Skeletal muscle tissue (tissue), 4 donors: Measurements from ENCODE around the gene DISP2. TPM values are rescaled to one million over a fixed set of nuclear protein-coding genes. Genes with fewer than 3 reads are reported as not detected.

ENCODE experiments used
- H3K27ac ChIP-seq: one replicate; pipeline ENCODE4 v1.7.0; 2013; ENCODE audit warnings: mild to moderate bottlenecking, low read depth, low read length, inconsistent platforms
- H3K27me3 ChIP-seq, 3 donors: one replicate each; pipeline ENCODE4 v1.7.0; 2013; ENCODE audit warnings: low read length in 3 of 3; ENCODE audit not compliant: control insufficient read depth in 3 of 3, insufficient read depth in 3 of 3
- H3K36me3 ChIP-seq, 3 donors: one replicate each; pipeline ENCODE4 v1.7.0; 2013; ENCODE audit warnings: low read length in 3 of 3; ENCODE audit not compliant: control insufficient read depth in 3 of 3, insufficient read depth in 3 of 3
- H3K4me1 ChIP-seq, 3 donors: one replicate each; pipeline ENCODE4 v1.7.0; 2013; ENCODE audit warnings: low read length in 3 of 3, mild to moderate bottlenecking in 3 of 3; ENCODE audit not compliant: control insufficient read depth in 3 of 3, insufficient read depth in 3 of 3
- H3K4me3 ChIP-seq, 3 donors: one replicate each; pipeline ENCODE4 v1.7.0; 2013; ENCODE audit warnings: low read length in 3 of 3
- H3K9ac ChIP-seq, 3 donors: one replicate each; pipeline ENCODE4 v1.7.0; 2013; ENCODE audit warnings: low read length in 3 of 3, mild to moderate bottlenecking in 3 of 3, moderate library complexity in 2 of 3, low read depth in 1 of 3
- H3K9me3 ChIP-seq, 3 donors: one replicate each; pipeline ENCODE4 v1.7.0; 2013; ENCODE audit warnings: low read length in 3 of 3; ENCODE audit not compliant: control insufficient read depth in 3 of 3
- total RNA-seq: library from RNA; depleted of rRNA; stranded (reverse); fragments of >200 nt; gene quantifications from one replicate; pipeline ENCODE4 v1.2.3, GENCODE V29; 2014
- donor health status: Osteomylitis.

Gene DISP2
- total RNA-seq, 1 donor from 2014 or later, result under 0.01 TPM

- H3K36me3 ChIP-seq, result peaks cover 10 to 12% (median 11%) of the 10 kb centered on the region in 3 donors
- peak within 1 kb of the TSS; percentile 11 for H3K27ac ChIP-seq
- peaks cover 16 to 24% (median 16%) of the 10 kb centered on the region in 3 donors for H3K4me1 ChIP-seq
- H3K9me3 ChIP-seq, result no peaks in the 10 kb centered on the region
- peak within 1 kb of the TSS; percentile 84 to 93 (median 89) for H3K4me3 ChIP-seq
- H3K9ac ChIP-seq, result peak within 1 kb of the TSS; percentile 88 to 93 (median 91)
- no peaks in the 10 kb centered on the region for H3K27me3 ChIP-seq
Observed at GRCh38 chr15:40382580-40383456, 24.8 kb downstream of the DISP2 start, which contains the start of gene KNSTRN. Gene KNSTRN (plus strand): TSS chr15:40382721. CDS start chr15:40382836, 115 bp downstream.

- no peaks in the 10 kb centered on the region for H3K27me3 ChIP-seq
- no peaks in the 10 kb centered on the region for H3K9me3 ChIP-seq
- H3K9ac ChIP-seq, result no peak overlapping the region
- H3K4me3 ChIP-seq, result no peak overlapping the region
- H3K27ac ChIP-seq, result no peak overlapping the region
- peaks cover 10 to 28% (median 21%) of the 10 kb centered on the region in 3 donors for H3K36me3 ChIP-seq
- peaks cover 10 to 16% (median 12%) of the 10 kb centered on the region in 3 donors for H3K4me1 ChIP-seq
Observed at GRCh38 chr15:40386480-40386879, 28.5 kb downstream of the DISP2 start.

GRCh38 chr15:40388941-40389823, 31.2 kb downstream of the DISP2 start:
- Histone ChIP-seq H3K36me3 (peaks cover 18 to 51% (median 28%) of the 10 kb centered on the region in 3 donors), H3K27ac (no peak overlapping the region), H3K4me3 (no peak overlapping the region), H3K9ac (no peak overlapping the region), H3K9me3 (no peaks in the 10 kb centered on the region), H3K27me3 (no peaks in the 10 kb centered on the region), H3K4me1 (no peaks in the 10 kb centered on the region)

- peaks cover 18 to 53% (median 28%) of the 10 kb centered on the region in 3 donors for H3K36me3 ChIP-seq
- no peaks in the 10 kb centered on the region for H3K27me3 ChIP-seq
- no peaks in the 10 kb centered on the region for H3K4me1 ChIP-seq
- H3K9me3 ChIP-seq, result no peaks in the 10 kb centered on the region
- no peak overlapping the region for H3K9ac ChIP-seq
- no peak overlapping the region for H3K4me3 ChIP-seq
- H3K27ac ChIP-seq, result no peak overlapping the region
Observed at GRCh38 chr15:40389824-40390595, 32.0 kb downstream of the DISP2 start.

GRCh38 chr15:40392986-40393948, 35.2 kb downstream of the DISP2 start:
- no peak overlapping the region for H3K4me3 ChIP-seq
- no peaks in the 10 kb centered on the region for H3K27me3 ChIP-seq
- H3K36me3 ChIP-seq, result peaks cover 7 to 40% (median 16%) of the 10 kb centered on the region in 3 donors
- peaks cover 0 to 10% (median 0%) of the 10 kb centered on the region in 3 donors for H3K4me1 ChIP-seq
- H3K9ac ChIP-seq, result no peak overlapping the region
- H3K9me3 ChIP-seq, result no peaks in the 10 kb centered on the region
- H3K27ac ChIP-seq, result no peak overlapping the region

- Histone ChIP-seq H3K27ac (peak overlapping the region; percentile 16), H3K9me3 (no peaks in the 10 kb centered on the region), H3K36me3 (peaks cover 4 to 13% (median 7%) of the 10 kb centered on the region in 3 donors), H3K4me3 (no peak overlapping the region), H3K4me1 (peaks cover 0 to 10% (median 0%) of the 10 kb centered on the region in 3 donors), H3K27me3 (no peaks in the 10 kb centered on the region), H3K9ac (no peak overlapping the region)
Observed at GRCh38 chr15:40397688-40398412, 39.8 kb downstream of the DISP2 start.

GRCh38 chr15:40398413-40398873, 40.4 kb downstream of the DISP2 start:
- no peak overlapping the region for H3K9ac ChIP-seq
- H3K27me3 ChIP-seq, result no peaks in the 10 kb centered on the region
- H3K36me3 ChIP-seq, result peaks cover 0 to 7% (median 4%) of the 10 kb centered on the region in 3 donors
- H3K27ac ChIP-seq, result no peak overlapping the region
- H3K4me3 ChIP-seq, result no peak overlapping the region
- H3K4me1 ChIP-seq, result peaks cover 0 to 10% (median 0%) of the 10 kb centered on the region in 3 donors
- H3K9me3 ChIP-seq, result no peaks in the 10 kb centered on the region

- H3K9me3 ChIP-seq, result no peaks in the 10 kb centered on the region
- peaks cover 0 to 10% (median 0%) of the 10 kb centered on the region in 3 donors for H3K4me1 ChIP-seq
- H3K27me3 ChIP-seq, result no peaks in the 10 kb centered on the region
- H3K9ac ChIP-seq, result no peak overlapping the region
- H3K36me3 ChIP-seq, result no peaks in the 10 kb centered on the region
- H3K4me3 ChIP-seq, result no peak overlapping the region
- no peak overlapping the region for H3K27ac ChIP-seq
Observed at GRCh38 chr15:40399370-40399769, 41.4 kb downstream of the DISP2 start.
